Measurements from ENCODE around the gene CARD19. TPM values are rescaled to one million over a fixed set of nuclear protein-coding genes. Genes with fewer than 3 reads are reported as not detected.

The CARD19 gene
- total and polyA plus RNA-seq, 9 of the 15 experiments (the other 6 are each of a cell fraction or from before 2014, with no cell fraction given), result 0.90 to 34.9 (median 14.6) TPM

- TF ChIP-seq PTTG1 (tag; IDR thresholded peaks at IDR 0.05; ENCODE audit: low read depth) (no peak), SAP30 (IDR thresholded peaks at IDR 0.05; ENCODE audit: borderline replicate concordance, insufficient read depth, low read depth, low read length, poor library complexity, severe bottlenecking) (no peak), KLF13 (tag; IDR thresholded peaks at IDR 0.05; ENCODE audit: borderline replicate concordance, low read depth) (no peak), NFE2L1 (tag; IDR thresholded peaks at IDR 0.05; ENCODE audit: borderline replicate concordance, low read depth) (no peak), NRF1 (conservative IDR thresholded peaks at IDR 0.05 in 1 of 2, IDR thresholded peaks at IDR 0.05 in 1 of 2) (peak; percentile 5 to 43; a peak in 1 of 4 replicates), ARID4B (CRISPR knock-in tag; IDR thresholded peaks at IDR 0.05) (peak; percentile 82; the same call in 1 of the 2 replicates), TEAD2 (tag; IDR thresholded peaks at IDR 0.05) (no peak), ZNF146 (CRISPR knock-in tag; IDR thresholded peaks at IDR 0.05; ENCODE audit: unreplicated experiment) (no peak), THRB (CRISPR knock-in tag; conservative IDR thresholded peaks at IDR 0.05) (no peak), SNIP1 (IDR thresholded peaks at IDR 0.05; ENCODE audit: low read depth) (no peak), AFF4 (CRISPR knock-in tag; IDR thresholded peaks at IDR 0.05) (no peak), CREB5 (CRISPR knock-in tag; IDR thresholded peaks at IDR 0.05) (no peak), ZNF280A (IDR thresholded peaks at IDR 0.05; ENCODE audit: low read depth, partially characterized antibody) (no peak)
Observed at GRCh38 chr9:93134015-93134739, 38.2 kb downstream of the CARD19 start, which contains the start of gene NINJ1 (continued).

All from K562 (cell line).